SIG-M5 treated with dmso at 0.1 percent for 504 hours (cell line): ENCODE results near the gene CABLES2.

Experiments
- DNase-seq: peaks from one replicate; lab custom pipeline; 2025; ENCODE audit not compliant: unreplicated experiment; lab: John Stamatoyannopoulos, UW

The CABLES2 gene

GRCh38 chr20:62361799-62362589, 45.1 kb downstream of the CABLES2 start:
- DNase-seq: no peak

- DNase-seq: no peak
These were observed 46.0 kb downstream of the CABLES2 start for GRCh38 chr20:62360854-62361798.

GRCh38 chr20:62359491-62360121, 47.5 kb downstream of the CABLES2 start:
- no peak for DNase-seq

GRCh38 chr20:62359043-62359490, 48.0 kb downstream of the CABLES2 start:
- no peak for DNase-seq

GRCh38 chr20:62358171-62359042, 48.7 kb downstream of the CABLES2 start:
- no peak for DNase-seq

- no peak for DNase-seq
These were observed 49.4 kb downstream of the CABLES2 start for GRCh38 chr20:62357681-62358080.

- no peak for DNase-seq
These were observed 49.9 kb downstream of the CABLES2 start for GRCh38 chr20:62357187-62357667.

- DNase-seq: no peak
These were observed 50.4 kb downstream of the CABLES2 start for GRCh38 chr20:62356589-62357186.

GRCh38 chr20:62355878-62356588, 51.1 kb downstream of the CABLES2 start:
- DNase-seq: no peak

GRCh38 chr20:62355516-62355877, 51.6 kb downstream of the CABLES2 start:
- no peak for DNase-seq

- DNase-seq: no peak
These were observed 52.2 kb downstream of the CABLES2 start for GRCh38 chr20:62354811-62355341.

- DNase-seq: no peak
These were observed 52.9 kb downstream of the CABLES2 start for GRCh38 chr20:62354031-62354808.

GRCh38 chr20:62353289-62354030, 53.6 kb downstream of the CABLES2 start:
- DNase-seq: no peak

- DNase-seq: no peak
These were observed 54.4 kb downstream of the CABLES2 start for GRCh38 chr20:62352402-62353288.

GRCh38 chr20:62351469-62352401, 55.4 kb downstream of the CABLES2 start:
- DNase-seq: no peak
